HCT116 (cell line): Measurements from ENCODE around the gene MAPK7.

Experiments used
- EZH2 ChIP-seq: fragments of 200-600 bp; sonication (generic); IDR thresholded peaks from 2 replicates; pipeline ENCODE4 v1.6.1; 2017; ENCODE audit warnings: antibody characterized with exemption, mixed run types
- EZH2phosphoT487 ChIP-seq: fragments of 200-600 bp; IDR thresholded peaks from 2 replicates; pipeline ENCODE4 v1.6.1; 2018; ENCODE audit warnings: antibody characterized with exemption, borderline replicate concordance
- FOSL1 ChIP-seq: IDR thresholded peaks from 2 replicates; pipeline ENCODE4 v1.6.1; 2012; ENCODE audit warnings: low read depth
- POLR2A ChIP-seq: IDR thresholded peaks from 2 replicates; pipeline ENCODE4 v1.7.0; 2011; ENCODE audit warnings: borderline replicate concordance; ENCODE audit not compliant: insufficient read depth, insufficient read length; ENCODE audit errors: extremely low read depth
- POLR2AphosphoS5 ChIP-seq: IDR thresholded peaks from 2 replicates; pipeline ENCODE4 v1.6.1; 2011; ENCODE audit warnings: mild to moderate bottlenecking, low read depth, low read length, moderate library complexity
- RAD21 ChIP-seq: IDR thresholded peaks from 2 replicates; pipeline ENCODE4 v1.6.1; 2012; ENCODE audit warnings: low read depth, mild to moderate bottlenecking
- SRF ChIP-seq: IDR thresholded peaks from 2 replicates; pipeline ENCODE4 v1.6.1; 2012; ENCODE audit warnings: low read depth
- TF ChIP-seq, protein P1 (sequence below), 3 experiments: fragments of 200-600 bp in 1 of 3; sonication (generic) in 1 of 3; IDR thresholded peaks in 2 of 3; conservative IDR thresholded peaks in 1 of 3; 2 replicates each; pipeline ENCODE4 v1.5.1; 2012 to 2017; ENCODE audit warnings: low read depth in 2 of 3, low read length in 2 of 3, antibody characterized with exemption in 1 of 3, borderline replicate concordance in 1 of 3, control low read depth in 1 of 3, mild to moderate bottlenecking in 1 of 3, mixed read lengths in 1 of 3, mixed run types in 1 of 3, moderate library complexity in 1 of 3; ENCODE audit not compliant: insufficient read depth in 1 of 3
- TF ChIP-seq, protein P2 (sequence below): IDR thresholded peaks from 2 replicates; pipeline ENCODE4 v1.6.1; 2012
- TF ChIP-seq, protein P3 (sequence below): IDR thresholded peaks from 2 replicates; pipeline ENCODE4 v1.6.1; 2011; ENCODE audit warnings: mild to moderate bottlenecking, low read length, moderate library complexity; ENCODE audit not compliant: insufficient replicate concordance; ENCODE audit errors: extremely low read depth

- TF ChIP-seq EZH2 (no peak), POLR2A (no peak), SRF (no peak), RAD21 (no peak), POLR2AphosphoS5 (no peak), EZH2phosphoT487 (no peak), FOSL1 (no peak)
- TF ChIP-seq, protein P1, sequence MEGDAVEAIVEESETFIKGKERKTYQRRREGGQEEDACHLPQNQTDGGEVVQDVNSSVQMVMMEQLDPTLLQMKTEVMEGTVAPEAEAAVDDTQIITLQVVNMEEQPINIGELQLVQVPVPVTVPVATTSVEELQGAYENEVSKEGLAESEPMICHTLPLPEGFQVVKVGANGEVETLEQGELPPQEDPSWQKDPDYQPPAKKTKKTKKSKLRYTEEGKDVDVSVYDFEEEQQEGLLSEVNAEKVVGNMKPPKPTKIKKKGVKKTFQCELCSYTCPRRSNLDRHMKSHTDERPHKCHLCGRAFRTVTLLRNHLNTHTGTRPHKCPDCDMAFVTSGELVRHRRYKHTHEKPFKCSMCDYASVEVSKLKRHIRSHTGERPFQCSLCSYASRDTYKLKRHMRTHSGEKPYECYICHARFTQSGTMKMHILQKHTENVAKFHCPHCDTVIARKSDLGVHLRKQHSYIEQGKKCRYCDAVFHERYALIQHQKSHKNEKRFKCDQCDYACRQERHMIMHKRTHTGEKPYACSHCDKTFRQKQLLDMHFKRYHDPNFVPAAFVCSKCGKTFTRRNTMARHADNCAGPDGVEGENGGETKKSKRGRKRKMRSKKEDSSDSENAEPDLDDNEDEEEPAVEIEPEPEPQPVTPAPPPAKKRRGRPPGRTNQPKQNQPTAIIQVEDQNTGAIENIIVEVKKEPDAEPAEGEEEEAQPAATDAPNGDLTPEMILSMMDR (IDR thresholded peaks at IDR 0.05 in 2 of 3, conservative IDR thresholded peaks at IDR 0.05 in 1 of 3; ENCODE audit: borderline replicate concordance in 1 of 3, insufficient read depth in 1 of 3, low read depth in 2 of 3, low read length in 2 of 3): no peak
- TF ChIP-seq, protein P2, sequence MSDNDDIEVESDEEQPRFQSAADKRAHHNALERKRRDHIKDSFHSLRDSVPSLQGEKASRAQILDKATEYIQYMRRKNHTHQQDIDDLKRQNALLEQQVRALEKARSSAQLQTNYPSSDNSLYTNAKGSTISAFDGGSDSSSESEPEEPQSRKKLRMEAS: no peak
- TF ChIP-seq, protein P3, sequence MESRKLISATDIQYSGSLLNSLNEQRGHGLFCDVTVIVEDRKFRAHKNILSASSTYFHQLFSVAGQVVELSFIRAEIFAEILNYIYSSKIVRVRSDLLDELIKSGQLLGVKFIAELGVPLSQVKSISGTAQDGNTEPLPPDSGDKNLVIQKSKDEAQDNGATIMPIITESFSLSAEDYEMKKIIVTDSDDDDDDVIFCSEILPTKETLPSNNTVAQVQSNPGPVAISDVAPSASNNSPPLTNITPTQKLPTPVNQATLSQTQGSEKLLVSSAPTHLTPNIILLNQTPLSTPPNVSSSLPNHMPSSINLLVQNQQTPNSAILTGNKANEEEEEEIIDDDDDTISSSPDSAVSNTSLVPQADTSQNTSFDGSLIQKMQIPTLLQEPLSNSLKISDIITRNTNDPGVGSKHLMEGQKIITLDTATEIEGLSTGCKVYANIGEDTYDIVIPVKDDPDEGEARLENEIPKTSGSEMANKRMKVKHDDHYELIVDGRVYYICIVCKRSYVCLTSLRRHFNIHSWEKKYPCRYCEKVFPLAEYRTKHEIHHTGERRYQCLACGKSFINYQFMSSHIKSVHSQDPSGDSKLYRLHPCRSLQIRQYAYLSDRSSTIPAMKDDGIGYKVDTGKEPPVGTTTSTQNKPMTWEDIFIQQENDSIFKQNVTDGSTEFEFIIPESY: no peak
These were observed 20.5 kb upstream of the MAPK7 start for GRCh38 chr17:19357761-19358160.
